ES-I3 (cell line): ENCODE data around the gene CSTF1.

Experiments
- H3K36me3 ChIP-seq: 2 replicates; pipeline ENCODE4 v1.6.1; 2013; ENCODE audit warnings: mild to moderate bottlenecking, low read length, control low read depth, moderate library complexity; ENCODE audit not compliant: insufficient read depth
- H3K4me1 ChIP-seq: 2 replicates; pipeline ENCODE4 v1.6.1; 2013; ENCODE audit warnings: mild to moderate bottlenecking, control low read depth, low read length; ENCODE audit not compliant: insufficient read depth
- H3K9ac ChIP-seq: 2 replicates; pipeline ENCODE4 v1.6.1; 2013; ENCODE audit warnings: low read depth, mild to moderate bottlenecking, low read length, moderate library complexity
- H3K9me3 ChIP-seq: 2 replicates; pipeline ENCODE4 v1.6.1; 2013; ENCODE audit warnings: mild to moderate bottlenecking, low read length, moderate library complexity; ENCODE audit not compliant: control insufficient read depth, insufficient read depth

CSTF1 gene

DNA sequence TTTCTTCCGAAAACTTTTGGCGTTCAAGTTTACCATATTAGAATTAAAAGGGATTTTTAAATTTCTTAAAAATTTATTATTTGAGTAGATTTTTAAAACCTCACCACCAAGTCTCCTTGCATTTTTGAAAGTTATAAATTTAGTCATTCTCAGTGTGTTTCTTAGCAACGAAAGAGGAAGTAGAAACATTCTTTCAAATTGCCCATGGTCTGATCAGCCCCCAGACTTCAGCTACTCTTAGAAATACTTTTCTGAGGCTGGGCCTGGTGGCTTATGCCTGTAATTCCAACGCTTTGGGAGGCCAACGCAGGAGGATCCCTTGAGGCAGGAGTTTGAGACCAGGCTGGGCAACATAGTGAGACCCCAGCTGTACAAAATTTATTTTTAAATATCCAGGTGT is 60.9 kb downstream of the CSTF1 start:
- Histone ChIP-seq H3K36me3 (no peaks in the 10 kb centered on the region), H3K9me3 (no peaks in the 10 kb centered on the region), H3K4me1 (no peaks in the 10 kb centered on the region), H3K9ac (no peak overlapping the region)

DNA sequence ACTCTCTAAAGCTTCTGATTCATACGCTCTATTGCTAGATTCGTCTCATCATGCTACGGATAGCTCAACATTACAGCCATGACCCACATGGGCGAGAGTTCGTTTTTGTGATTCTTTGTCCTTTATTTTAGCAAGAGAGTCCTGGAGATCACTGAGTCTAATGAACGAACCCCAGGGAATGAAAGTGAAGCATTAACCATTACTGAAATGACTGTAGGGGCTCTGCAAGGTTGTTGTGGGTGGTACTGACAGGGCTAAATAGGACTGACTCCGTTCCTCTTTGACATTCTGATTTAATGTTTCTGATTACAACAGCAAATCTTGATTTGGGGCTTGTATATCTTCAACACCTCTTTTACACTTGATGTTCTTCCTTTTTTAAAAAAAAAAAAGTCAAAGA is 62.3 kb downstream of the CSTF1 start:
- Histone ChIP-seq H3K4me1 (no peaks in the 10 kb centered on the region), H3K9me3 (no peaks in the 10 kb centered on the region), H3K9ac (no peak overlapping the region), H3K36me3 (no peaks in the 10 kb centered on the region)
